ENCODE data around the gene HLA-F. TPM values are rescaled to one million over a fixed set of nuclear protein-coding genes. Genes with fewer than 3 reads are reported as not detected.

HLA-F gene
- total RNA-seq (10 to 100 TPM; 16.3 to 43.4 (median 29.6) TPM), polyA plus RNA-seq (10 to 100 TPM; 16.8 to 61.6 TPM)
- long read RNA-seq, donor 1, transcript HLA-F-217 (7 exons, 1,283 nt): major isoform, 11 of 21 reads
- long read RNA-seq, donor 1, partial matches to known transcripts: 3 of 21 reads
- long read RNA-seq, donor 1, other reads (novel, unspliced or antisense): 7 of 21 reads
- long read RNA-seq, donor 2, partial matches to known transcripts: 0 of 3 reads
- long read RNA-seq, donor 2, other reads (novel, unspliced or antisense): 0 of 3 reads
- long read RNA-seq, donor 3, transcript HLA-F-217 (7 exons, 1,283 nt): major isoform, 12 of 23 reads
- long read RNA-seq, donor 3, partial matches to known transcripts: 8 of 23 reads
- long read RNA-seq, donor 3, other reads (novel, unspliced or antisense): 3 of 23 reads

- Histone ChIP-seq H3K36me3 (no peaks in the 10 kb centered on the region), H3K4me3 (peak within 1 kb of the TSS; percentile 70), H3K27ac (peak within 1 kb of the TSS; percentile 55 to 83), H3K4me1 (ENCODE audit: insufficient read depth) (no peaks in the 10 kb centered on the region), H3K9me3 (no peaks in the 10 kb centered on the region), H3K27me3 (no peaks in the 10 kb centered on the region)
- DNase-seq: peak; percentile 63 to 89 (median 83)
- TF ChIP-seq CTCF (IDR thresholded peaks at IDR 0.05) (no peak), POLR2A (IDR thresholded peaks at IDR 0.05) (peak; percentile 42)
- intact Hi-C loops (cut with DNase I): no loop called here
- WGBS, 3 donors: 0 to 1% (median 0%) methylated on average over 24 to 26 of the region's 26 CpGs
Observed at GRCh38 chr6:29723262-29723665, at the start of gene HLA-F. Gene HLA-F, plus strand, starts transcription at chr6:29723434. Its CDS starts 30 bp downstream, at chr6:29723464.

GRCh38 chr6:29674008-29674407 is 49.2 kb upstream of the HLA-F start:
- no peak for DNase-seq
- Histone ChIP-seq H3K9me3 (no peaks in the 10 kb centered on the region), H3K4me3 (no peak overlapping the region), H3K4me1 (ENCODE audit: insufficient read depth) (no peaks in the 10 kb centered on the region), H3K36me3 (no peaks in the 10 kb centered on the region), H3K27me3 (no peaks in the 10 kb centered on the region), H3K27ac (no peak overlapping the region)
- TF ChIP-seq POLR2A (IDR thresholded peaks at IDR 0.05): no peak
- no peak for TF ChIP-seq CTCF (IDR thresholded peaks at IDR 0.05)
- TF ChIP-seq EP300 (IDR thresholded peaks at IDR 0.05): no peak
- intact Hi-C loops (cut with DNase I): no loop called here
- 88 to 95% (median 91%) methylated on average over 5 of the region's 5 CpGs for WGBS, 3 donors

- Histone ChIP-seq H3K4me3 (no peak overlapping the region), H3K36me3 (no peaks in the 10 kb centered on the region), H3K27me3 (no peaks in the 10 kb centered on the region), H3K9me3 (no peaks in the 10 kb centered on the region), H3K27ac (no peak overlapping the region), H3K4me1 (ENCODE audit: insufficient read depth) (no peaks in the 10 kb centered on the region)
- DNase-seq: no peak
- intact Hi-C loops (cut with DNase I): no loop called here
- 57 to 97% (median 97%) methylated on average over 1 of the region's 1 CpG for WGBS, 3 donors
- no peak for TF ChIP-seq EP300 (IDR thresholded peaks at IDR 0.05)
- TF ChIP-seq CTCF (IDR thresholded peaks at IDR 0.05): no peak
- no peak for TF ChIP-seq POLR2A (IDR thresholded peaks at IDR 0.05)
Observed at GRCh38 chr6:29675561-29675960, 47.7 kb upstream of the HLA-F start.

- H3K36me3 ChIP-seq: no peaks in the 10 kb centered on the region
- intact Hi-C loops (cut with DNase I): no loop called here
- no peaks in the 10 kb centered on the region for H3K27me3 ChIP-seq
- no peaks in the 10 kb centered on the region for H3K4me1 ChIP-seq (ENCODE audit: insufficient read depth)
- TF ChIP-seq POLR2A (IDR thresholded peaks at IDR 0.05): no peak
- no peak for TF ChIP-seq EP300 (IDR thresholded peaks at IDR 0.05)
- TF ChIP-seq CTCF (IDR thresholded peaks at IDR 0.05): no peak
- H3K9me3 ChIP-seq: no peaks in the 10 kb centered on the region
- no peak overlapping the region for H3K4me3 ChIP-seq
- no peak for DNase-seq
- WGBS, 3 donors: 23 to 31% (median 28%) methylated on average over 2 of the region's 2 CpGs
- no peak overlapping the region for H3K27ac ChIP-seq
Observed at GRCh38 chr6:29676981-29677601, 46.1 kb upstream of the HLA-F start.
